HepG2 (cell line): ENCODE data around the gene DNAJC12. TPM values are rescaled to one million over a fixed set of nuclear protein-coding genes. Genes with fewer than 3 reads are reported as not detected.

Experiments
- AFF4 ChIP-seq: sonication (generic); formaldehyde crosslinking; IDR thresholded peaks from 2 replicates; pipeline ENCODE4 v1.4.0; 2020; ENCODE audit warnings: missing genetic modification reagents
- KDM5B ChIP-seq: sonication (generic); formaldehyde crosslinking; IDR thresholded peaks from 2 replicates; pipeline ENCODE4 v1.4.0; 2020; ENCODE audit warnings: missing genetic modification reagents, mild to moderate bottlenecking, borderline replicate concordance
- NFE2L1 ChIP-seq: sonication (generic); formaldehyde crosslinking; IDR thresholded peaks from 2 replicates; pipeline ENCODE4 v1.4.0; 2020; ENCODE audit warnings: missing genetic modification reagents, mild to moderate bottlenecking, borderline replicate concordance
- PTBP1 ChIP-seq: fragments of 200-400 bp; formaldehyde crosslinking; IDR thresholded peaks from 2 replicates; pipeline ENCODE4 v1.6.1; 2018; ENCODE audit warnings: low read length, low read depth; ENCODE audit not compliant: poor library complexity, severe bottlenecking
- SIX4 ChIP-seq: sonication (generic); formaldehyde crosslinking; IDR thresholded peaks from 2 replicates; pipeline ENCODE4 v1.4.0; 2020; ENCODE audit warnings: missing genetic modification reagents
- TOE1 ChIP-seq: sonication (generic); formaldehyde crosslinking; IDR thresholded peaks from 2 replicates; pipeline ENCODE4 v1.4.0; 2020; ENCODE audit warnings: mild to moderate bottlenecking, missing genetic modification reagents
- ZNF160 ChIP-seq: sonication (generic); formaldehyde crosslinking; IDR thresholded peaks from 2 replicates; pipeline ENCODE4 v1.8.0; 2022; ENCODE audit warnings: mild to moderate bottlenecking, inconsistent platforms, missing genetic modification reagents
- ZNF18 ChIP-seq: sonication (generic); formaldehyde crosslinking; IDR thresholded peaks from 2 replicates; pipeline ENCODE4 v1.8.0; 2022; ENCODE audit warnings: mild to moderate bottlenecking, missing genetic modification reagents; ENCODE audit not compliant: insufficient replicate concordance
- ZNF432 ChIP-seq: sonication (generic); formaldehyde crosslinking; IDR thresholded peaks from 2 replicates; pipeline ENCODE4 v1.5.0; 2020; ENCODE audit warnings: missing genetic modification reagents, mild to moderate bottlenecking, borderline replicate concordance
- ZNF530 ChIP-seq: sonication (generic); formaldehyde crosslinking; IDR thresholded peaks from 2 replicates; pipeline ENCODE4 v1.5.0; 2020; ENCODE audit warnings: low read depth, mild to moderate bottlenecking, missing genetic modification reagents
- ZNF589 ChIP-seq: sonication (generic); formaldehyde crosslinking; conservative IDR thresholded peaks from 2 replicates; pipeline ENCODE4 v1.8.0; 2022; ENCODE audit warnings: mild to moderate bottlenecking, moderate library complexity, missing genetic modification reagents
- ZNF775 ChIP-seq: sonication (generic); formaldehyde crosslinking; IDR thresholded peaks from 2 replicates; pipeline ENCODE4 v1.4.0; 2020; ENCODE audit warnings: missing genetic modification reagents, mild to moderate bottlenecking, moderate library complexity, borderline replicate concordance
- ZNF776 ChIP-seq: sonication (generic); formaldehyde crosslinking; IDR thresholded peaks from 2 replicates; pipeline ENCODE4 v1.4.0; 2020; ENCODE audit warnings: mild to moderate bottlenecking, missing genetic modification reagents
- ZZZ3 ChIP-seq: sonication (generic); formaldehyde crosslinking; IDR thresholded peaks from 2 replicates; pipeline ENCODE4 v1.4.0; 2020; ENCODE audit warnings: missing genetic modification reagents, mild to moderate bottlenecking, borderline replicate concordance
- polyA plus RNA-seq, 8 experiments: library from polyadenylated mRNA; depleted of rRNA in 3 of 8; stranded (reverse) in 7 of 8; unstranded in 1 of 8; fragments of >200 nt; fragmentation: Illumina TruSeq in 4 of 8; extraction: Trizol in 4 of 8; gene quantifications; 2 replicates each; pipeline versions ENCODE4 v1.2.1 to v1.2.3, GENCODE V29; 2011 to 2016; ENCODE audit warnings: low read depth in 4 of 8, missing spikeins in 1 of 8, mixed read lengths in 1 of 8; ENCODE audit not compliant: insufficient read depth in 1 of 8
- total RNA-seq, 5 experiments: library from RNA; depleted of rRNA; stranded (reverse); fragments of >200 nt; fragmentation: Illumina TruSeq; extraction: Trizol; gene quantifications; 2 replicates each; pipeline ENCODE4 v1.2.3, GENCODE V29; 2016; ENCODE audit warnings: low read depth in 1 of 5
- TF ChIP-seq, protein P1 (sequence below): sonication (generic); formaldehyde crosslinking; conservative IDR thresholded peaks from 2 replicates; pipeline ENCODE4 v1.4.0; 2020; ENCODE audit warnings: missing genetic modification reagents
- TF ChIP-seq, protein P2 (sequence below): sonication (generic); formaldehyde crosslinking; IDR thresholded peaks from 2 replicates; pipeline ENCODE4 v1.8.1; 2023; ENCODE audit warnings: missing genetic modification reagents, mild to moderate bottlenecking, borderline replicate concordance
- TF ChIP-seq, protein P3 (sequence below): IDR thresholded peaks from 2 replicates; pipeline ENCODE4 v1.6.1; 2016; ENCODE audit warnings: control low read depth
- TF ChIP-seq, protein P4 (sequence below): sonication (generic); formaldehyde crosslinking; IDR thresholded peaks from 2 replicates; pipeline ENCODE4 v1.5.0; 2020; ENCODE audit warnings: missing genetic modification reagents

The DNAJC12 gene
- total and polyA plus RNA-seq, 2 of the 13 experiments (the other 11 are each of a cell fraction or from before 2014, with no cell fraction given), result 11.6 to 43.9 TPM

- TF ChIP-seq, protein P1, sequence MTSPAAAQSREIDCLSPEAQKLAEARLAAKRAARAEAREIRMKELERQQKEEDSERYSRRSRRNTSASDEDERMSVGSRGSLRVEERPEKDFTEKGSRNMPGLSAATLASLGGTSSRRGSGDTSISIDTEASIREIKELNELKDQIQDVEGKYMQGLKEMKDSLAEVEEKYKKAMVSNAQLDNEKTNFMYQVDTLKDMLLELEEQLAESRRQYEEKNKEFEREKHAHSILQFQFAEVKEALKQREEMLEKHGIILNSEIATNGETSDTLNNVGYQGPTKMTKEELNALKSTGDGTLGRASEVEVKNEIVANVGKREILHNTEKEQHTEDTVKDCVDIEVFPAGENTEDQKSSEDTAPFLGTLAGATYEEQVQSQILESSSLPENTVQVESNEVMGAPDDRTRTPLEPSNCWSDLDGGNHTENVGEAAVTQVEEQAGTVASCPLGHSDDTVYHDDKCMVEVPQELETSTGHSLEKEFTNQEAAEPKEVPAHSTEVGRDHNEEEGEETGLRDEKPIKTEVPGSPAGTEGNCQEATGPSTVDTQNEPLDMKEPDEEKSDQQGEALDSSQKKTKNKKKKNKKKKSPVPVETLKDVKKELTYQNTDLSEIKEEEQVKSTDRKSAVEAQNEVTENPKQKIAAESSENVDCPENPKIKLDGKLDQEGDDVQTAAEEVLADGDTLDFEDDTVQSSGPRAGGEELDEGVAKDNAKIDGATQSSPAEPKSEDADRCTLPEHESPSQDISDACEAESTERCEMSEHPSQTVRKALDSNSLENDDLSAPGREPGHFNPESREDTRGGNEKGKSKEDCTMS (CRISPR knock-in tag), result 0 out of 2 replicates have a peak, but pooled peaks have one; percentile 46
- TF ChIP-seq ZNF776, result peak; percentile 87
- no peak for TF ChIP-seq AFF4 (CRISPR knock-in tag)
- TF ChIP-seq ZNF589 (CRISPR knock-in tag), result peak; percentile 88; the same call in 1 of the 2 replicates
- TF ChIP-seq ZNF432, result no peak
- TF ChIP-seq ZZZ3 (CRISPR knock-in tag), result no peak
- TF ChIP-seq KDM5B, result peak; percentile 96
- TF ChIP-seq ZNF530 (CRISPR knock-in tag), result no peak
- TF ChIP-seq PTBP1, result no peak
- TF ChIP-seq ZNF775 (CRISPR knock-in tag), result no peak
- TF ChIP-seq TOE1 (CRISPR knock-in tag), result no peak
- TF ChIP-seq SIX4 (CRISPR knock-in tag), result peak; percentile 14; the same call in 1 of the 2 replicates
- no peak for TF ChIP-seq NFE2L1 (CRISPR knock-in tag)
- TF ChIP-seq, protein P2, sequence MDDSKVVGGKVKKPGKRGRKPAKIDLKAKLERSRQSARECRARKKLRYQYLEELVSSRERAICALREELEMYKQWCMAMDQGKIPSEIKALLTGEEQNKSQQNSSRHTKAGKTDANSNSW, result peak; percentile 80; the same call in 1 of the 2 replicates
- TF ChIP-seq ZNF160 (CRISPR knock-in tag), result no peak; the same call in 1 of the 2 replicates
- TF ChIP-seq, protein P3, sequence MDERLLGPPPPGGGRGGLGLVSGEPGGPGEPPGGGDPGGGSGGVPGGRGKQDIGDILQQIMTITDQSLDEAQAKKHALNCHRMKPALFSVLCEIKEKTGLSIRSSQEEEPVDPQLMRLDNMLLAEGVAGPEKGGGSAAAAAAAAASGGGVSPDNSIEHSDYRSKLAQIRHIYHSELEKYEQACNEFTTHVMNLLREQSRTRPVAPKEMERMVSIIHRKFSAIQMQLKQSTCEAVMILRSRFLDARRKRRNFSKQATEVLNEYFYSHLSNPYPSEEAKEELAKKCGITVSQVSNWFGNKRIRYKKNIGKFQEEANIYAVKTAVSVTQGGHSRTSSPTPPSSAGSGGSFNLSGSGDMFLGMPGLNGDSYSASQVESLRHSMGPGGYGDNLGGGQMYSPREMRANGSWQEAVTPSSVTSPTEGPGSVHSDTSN, result no peak
- TF ChIP-seq, protein P4, sequence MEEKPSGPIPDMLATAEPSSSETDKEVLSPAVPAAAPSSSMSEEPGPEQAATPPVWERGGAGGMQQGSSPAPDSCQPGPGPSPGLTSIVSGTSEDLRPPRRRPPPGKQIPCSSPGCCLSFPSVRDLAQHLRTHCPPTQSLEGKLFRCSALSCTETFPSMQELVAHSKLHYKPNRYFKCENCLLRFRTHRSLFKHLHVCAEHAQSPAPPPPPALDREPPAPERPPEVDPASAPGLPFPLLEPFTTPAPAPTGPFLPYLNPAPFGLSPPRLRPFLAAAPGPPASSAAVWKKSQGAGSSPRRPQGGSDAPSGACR (CRISPR knock-in tag), result peak; percentile 64; the same call in 1 of the 2 replicates
- TF ChIP-seq ZNF18 (CRISPR knock-in tag), result peak; percentile 55
These were observed 46.4 kb upstream of the DNAJC12 start, which contains the start of gene SIRT1 (continued) for GRCh38 chr10:67884313-67884841.
